HepG2 (cell line): ENCODE results near the gene ZNF264. TPM values are rescaled to one million over a fixed set of nuclear protein-coding genes. Genes with fewer than 3 reads are reported as not detected.
"Not testable (repeated sequence)": the region's sequence is repeated elsewhere in the genome, so short reads cannot be mapped to it uniquely, and the experiment has no call there.

Source experiments
- ATAC-seq: fragments of 200-7000 bp; cut with Tn5 transposase; 3 replicates; pipeline ENCODE4 v1.9.1; 2020; ENCODE audit warnings: mild to moderate bottlenecking, moderate library complexity
- BruUV-seq: library from RNA; stranded (reverse); fragments of 400-500 nt; replicated peaks from 2 replicates; lab custom pipeline; 2021; lab: Mats Ljungman, UMichigan
- CTCF ChIA-PET: fragments of 300-600 bp; formaldehyde crosslinking; extraction: SDS; loops from one replicate; lab custom pipeline; 2021; ENCODE audit warnings: low total read pairs, inconsistent platforms, low intra/inter-chr PET ratio; lab: Yijun Ruan, JAX
- POLR2A ChIA-PET: fragments of 350-600 bp; sonication (Branson Sonifier 250); formaldehyde crosslinking; loops from one replicate; lab custom pipeline; 2020; ENCODE audit warnings: antibody characterized with exemption, inconsistent platforms; lab: Yijun Ruan, JAX
- DNase-seq: peaks from one replicate; pipeline ENCODE4 v3.0.0-alpha.2; 2015; ENCODE audit warnings: low spot score
- FAIRE-seq: peaks from 3 replicates; lab custom pipeline; 2011; peaks lifted over from hg19 to GRCh38; lab: Jason Lieb, UNC
- H2AFZ ChIP-seq: one replicate; pipeline ENCODE4 v1.6.1; 2011; ENCODE audit warnings: low read length, inconsistent platforms
- H3K27ac ChIP-seq: fragments of 300-600 bp; 3 replicates; pipeline ENCODE4 v1.8.0; 2011; ENCODE audit warnings: mixed run types, mild to moderate bottlenecking, mixed read lengths, low read length, inconsistent platforms; ENCODE audit not compliant: insufficient read depth; ENCODE audit errors: extremely low read length
- H3K27me3 ChIP-seq, 2 experiments: fragments of 200-600 bp in 1 of 2; 2 replicates in 1 of 2; 3 replicates in 1 of 2; pipeline versions ENCODE4 v1.6.0 to v1.8.0; 2011; ENCODE audit warnings: low read length in 2 of 2, mild to moderate bottlenecking in 2 of 2, moderate library complexity in 2 of 2, inconsistent platforms in 1 of 2; ENCODE audit not compliant: insufficient read depth in 2 of 2, control insufficient read depth in 1 of 2
- H3K36me3 ChIP-seq, 2 experiments: fragments of 200-600 bp in 1 of 2; replicated peaks in 1 of 2; 2 replicates in 1 of 2; 3 replicates in 1 of 2; pipeline versions ENCODE4 v1.5.1 to v1.8.0; 2011; ENCODE audit warnings: low read length in 2 of 2, inconsistent platforms in 1 of 2; ENCODE audit not compliant: insufficient read depth in 2 of 2, control insufficient read depth in 1 of 2
- H3K4me1 ChIP-seq: 2 replicates; pipeline ENCODE4 v1.5.1; 2012; ENCODE audit warnings: low read length, inconsistent platforms; ENCODE audit not compliant: insufficient read depth
- H3K4me2 ChIP-seq: 2 replicates; pipeline ENCODE4 v1.6.0; 2011; ENCODE audit warnings: low read depth, low read length, inconsistent platforms
- H3K4me3 ChIP-seq, 3 experiments: fragments of 200-600 bp in 1 of 3; sonication (generic), shearing (Covaris generic) in 1 of 3; replicated peaks in 1 of 3; 2 replicates each; pipeline ENCODE4 v1.5.1; 2011 to 2016; ENCODE audit warnings: low read length in 3 of 3, inconsistent platforms in 2 of 3, low read depth in 2 of 3, mild to moderate bottlenecking in 2 of 3, control low read depth in 1 of 3, mixed read lengths in 1 of 3; ENCODE audit not compliant: insufficient read depth in 1 of 3
- H3K79me2 ChIP-seq: one replicate; pipeline ENCODE4 v1.6.1; 2011; ENCODE audit warnings: low read length, inconsistent platforms; ENCODE audit not compliant: insufficient read depth
- H3K9ac ChIP-seq: 2 replicates; pipeline ENCODE4 v1.6.0; 2011; ENCODE audit warnings: mild to moderate bottlenecking, low read depth, low read length, inconsistent platforms; ENCODE audit not compliant: insufficient read depth
- H3K9me3 ChIP-seq: 2 replicates; pipeline ENCODE4 v1.5.1; 2012; ENCODE audit warnings: mild to moderate bottlenecking, low read length
- H4K20me1 ChIP-seq: 2 replicates; pipeline ENCODE4 v1.6.0; 2011; ENCODE audit warnings: inconsistent platforms, mild to moderate bottlenecking, low read length, moderate library complexity; ENCODE audit not compliant: insufficient read depth
- BRF2 ChIP-seq: sonication (generic); formaldehyde crosslinking; IDR thresholded peaks from 2 replicates; pipeline ENCODE4 v1.8.1; 2022; ENCODE audit warnings: mild to moderate bottlenecking, missing genetic modification reagents
- HCFC1 ChIP-seq: fragments of 150-350 bp; IDR thresholded peaks from 2 replicates; pipeline ENCODE4 v1.6.1; 2014; ENCODE audit warnings: low read depth, low read length
- MED8 ChIP-seq: sonication (generic); formaldehyde crosslinking; IDR thresholded peaks from 2 replicates; pipeline ENCODE4 v1.8.1; 2023; ENCODE audit warnings: mild to moderate bottlenecking, missing genetic modification reagents; ENCODE audit not compliant: insufficient replicate concordance
- MIER2 ChIP-seq: IDR thresholded peaks from 2 replicates; pipeline ENCODE4 v1.6.1; 2016; ENCODE audit warnings: missing biosample characterization, missing genetic modification reagents
- NR2F1 ChIP-seq, 2 experiments: fragments of 450-650 bp in 1 of 2; formaldehyde crosslinking in 1 of 2; IDR thresholded peaks; 2 replicates each; pipeline versions ENCODE4 v1.5.0 to v1.6.1; 2016 to 2020; ENCODE audit warnings: mild to moderate bottlenecking in 1 of 2, missing compliant biosample characterization in 1 of 2, missing genetic modification reagents in 1 of 2, moderate library complexity in 1 of 2
- STAT5B ChIP-seq: sonication (generic); formaldehyde crosslinking; IDR thresholded peaks from 2 replicates; pipeline ENCODE4 v1.4.0; 2020; ENCODE audit warnings: missing genetic modification reagents
- ZNF234 ChIP-seq: sonication (generic); formaldehyde crosslinking; conservative IDR thresholded peaks from 2 replicates; pipeline ENCODE4 v1.5.1; 2020; ENCODE audit warnings: mild to moderate bottlenecking, missing genetic modification reagents
- ZNF280D ChIP-seq: sonication (generic); formaldehyde crosslinking; IDR thresholded peaks from 2 replicates; pipeline ENCODE4 v1.5.1; 2020; ENCODE audit warnings: mild to moderate bottlenecking, missing genetic modification reagents
- ZNF281 ChIP-seq: sonication (generic); formaldehyde crosslinking; IDR thresholded peaks from 2 replicates; pipeline ENCODE4 v1.4.0; 2020; ENCODE audit warnings: missing genetic modification reagents, borderline replicate concordance
- ZNF343 ChIP-seq: sonication (generic); formaldehyde crosslinking; IDR thresholded peaks from 2 replicates; pipeline ENCODE4 v1.4.0; 2020; ENCODE audit warnings: mild to moderate bottlenecking, missing genetic modification reagents
- ZNF547 ChIP-seq: sonication (generic); formaldehyde crosslinking; IDR thresholded peaks from 2 replicates; pipeline ENCODE4 v1.5.1; 2020; ENCODE audit warnings: mild to moderate bottlenecking, missing genetic modification reagents
- ZNF772 ChIP-seq: sonication (generic); formaldehyde crosslinking; IDR thresholded peaks from 2 replicates; pipeline ENCODE4 v1.5.0; 2020; ENCODE audit warnings: mild to moderate bottlenecking, missing genetic modification reagents
- WGBS: methylation state at CpG from one replicate; pipeline ENCODE4 v1.1.6; 2017; ENCODE audit warnings: low lambda C conversion rate; 5-methylcytosine and 5-hydroxymethylcytosine counted together
- in situ Hi-C: cut with HindIII; loops from 2 replicates; pipeline ENCODE4 v1.10.0; 2017; ENCODE audit warnings: low pct_unique_long_range_greater_than_20kb; ENCODE audit not compliant: extremely low pct_ligation_motif_present
- intact Hi-C: fragments of 100-400 bp; cut with micrococcal nuclease; formaldehyde crosslinking; loops from one replicate; pipeline ENCODE4 v1.10.0; 2022; ENCODE audit not compliant: unreplicated experiment
- polyA plus RNA-seq, 8 experiments: library from polyadenylated mRNA; depleted of rRNA in 3 of 8; stranded (reverse) in 7 of 8; unstranded in 1 of 8; fragments of >200 nt; fragmentation: Illumina TruSeq in 4 of 8; extraction: Trizol in 4 of 8; gene quantifications; 2 replicates each; pipeline versions ENCODE4 v1.2.1 to v1.2.3, GENCODE V29; 2011 to 2016; ENCODE audit warnings: low read depth in 4 of 8, missing spikeins in 1 of 8, mixed read lengths in 1 of 8; ENCODE audit not compliant: insufficient read depth in 1 of 8
- total RNA-seq, 5 experiments: library from RNA; depleted of rRNA; stranded (reverse); fragments of >200 nt; fragmentation: Illumina TruSeq; extraction: Trizol; gene quantifications; 2 replicates each; pipeline ENCODE4 v1.2.3, GENCODE V29; 2016; ENCODE audit warnings: low read depth in 1 of 5

Gene ZNF264
- total and polyA plus RNA-seq, 2 of the 13 experiments (the other 11 are each of a cell fraction or from before 2014, with no cell fraction given), result 3.5 to 17.6 TPM

DNA sequence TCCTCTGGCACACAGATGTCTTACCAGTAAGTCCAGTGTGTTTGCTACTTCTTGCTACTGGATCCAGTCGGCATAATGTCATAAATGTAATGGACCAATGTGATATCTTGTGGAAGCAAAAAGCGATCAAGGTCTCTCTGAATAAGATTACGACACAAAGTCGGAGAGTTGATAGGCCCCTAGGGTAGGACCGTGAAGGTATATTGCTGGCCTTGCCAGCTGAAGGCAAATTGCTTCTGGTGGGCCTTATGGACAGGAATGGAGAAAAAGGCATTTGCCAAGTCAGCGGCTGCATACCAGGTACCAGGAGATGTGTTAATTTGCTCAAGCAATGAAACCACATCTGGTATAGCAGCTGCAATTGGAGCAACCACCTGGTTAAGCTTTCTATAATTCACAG lies 6.6 kb downstream of the ZNF264 start:
- H3K4me2 ChIP-seq, BruUV-seq, CTCF ChIA-PET, H3K27ac ChIP-seq, intact Hi-C loops, H3K9me3 ChIP-seq, H2AFZ ChIP-seq, H3K79me2 ChIP-seq, FAIRE-seq, H3K4me1 ChIP-seq, H3K27me3 ChIP-seq, DNase-seq, ATAC-seq, H3K9ac ChIP-seq, H4K20me1 ChIP-seq, POLR2A ChIA-PET, in situ Hi-C loops, H3K4me3 ChIP-seq: not testable (repeated sequence)
- H3K36me3 ChIP-seq, result peaks cover 16 to 67% of the 10 kb centered on the region in 2 experiments; a peak in 4 of 5 replicates
- 98% methylated on average over 6 of the region's 6 CpGs for WGBS

- DNase-seq (no peak), FAIRE-seq (no peak), ATAC-seq (no peak)
- WGBS, result 97% methylated on average over 5 of the region's 5 CpGs
- Histone ChIP-seq H3K36me3 (peaks cover 19 to 49% of the 10 kb centered on the region in 2 experiments; a peak in 4 of 5 replicates), H3K4me2 (no peak overlapping the region), H3K4me1 (no peaks in the 10 kb centered on the region), H3K9ac (no peak overlapping the region), H3K27ac (no peak overlapping the region), H4K20me1 (no peaks in the 10 kb centered on the region), H2AFZ (no peak overlapping the region), H3K79me2 (no peaks in the 10 kb centered on the region), H3K9me3 (no peaks in the 10 kb centered on the region), H3K4me3 (no peak overlapping the region)
- in situ Hi-C loops (no loop called here), intact Hi-C loops (no loop called here)
- CTCF ChIA-PET, result no interaction called here
- POLR2A ChIA-PET, result no interaction called here
- TF ChIP-seq NR2F1 (CRISPR knock-in tag; IDR thresholded peaks at IDR 0.05) (no peak), ZNF772 (CRISPR knock-in tag) (no peak), MED8 (CRISPR knock-in tag) (no peak), ZNF281 (CRISPR knock-in tag) (no peak), BRF2 (CRISPR knock-in tag) (no peak), HCFC1 (no peak), MIER2 (CRISPR knock-in tag) (no peak), ZNF280D (no peak), ZNF234 (CRISPR knock-in tag) (no peak), ZNF343 (CRISPR knock-in tag) (no peak), STAT5B (no peak), ZNF547 (CRISPR knock-in tag) (no peak)
- TF ChIP-seq, all 625 proteins: peak for 0
- no peaks in the 10 kb centered on the region for H3K27me3 ChIP-seq
- no TSS peak for BruUV-seq
These were observed 10.9 kb downstream of the ZNF264 start for GRCh38 chr19:57202160-57202559.
